ENCODE measurements around the gene EML5.

EML5 gene

DNA sequence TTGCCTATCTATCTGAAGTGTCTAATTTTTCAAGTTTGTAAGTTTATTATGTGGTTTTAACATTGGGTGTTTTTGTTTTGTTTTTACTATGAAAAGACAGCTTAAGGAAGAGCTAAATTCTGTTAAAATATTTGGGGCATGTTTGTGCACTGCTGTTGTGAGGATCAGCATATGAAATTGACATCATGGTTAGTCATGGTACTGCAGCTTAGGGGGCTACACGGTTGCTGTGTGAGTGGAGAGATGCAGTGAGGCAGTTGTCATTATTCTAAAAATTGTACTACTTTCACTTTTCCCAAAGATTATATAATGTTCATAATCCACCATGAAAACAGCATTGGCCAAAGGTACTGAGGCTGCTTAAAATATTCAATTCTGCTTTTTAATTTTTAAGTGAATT, 180.9 kb downstream of the EML5 start:
- no peak for TF ChIP-seq REST (IDR thresholded peaks at IDR 0.05; ENCODE audit: insufficient read depth in 1 of 2, low read depth in 2 of 2, low read length in 2 of 2)
- no peak for TF ChIP-seq POLR2AphosphoS5 (IDR thresholded peaks at IDR 0.05; ENCODE audit: low read depth, low read length)
- no peak for TF ChIP-seq SIN3A (IDR thresholded peaks at IDR 0.05; ENCODE audit: borderline replicate concordance, insufficient read depth, low read length)
- no peak for TF ChIP-seq FOXP2 (optimal IDR thresholded peaks at IDR 0.05; ENCODE audit: borderline replicate concordance, extremely low read depth, extremely low read length, insufficient read depth)
- no peak for TF ChIP-seq TAF1 (IDR thresholded peaks at IDR 0.05; ENCODE audit: borderline replicate concordance, insufficient read depth, low read length)

GRCh38 chr14:88607829-88608228, 184.9 kb downstream of the EML5 start:
- TF ChIP-seq REST (IDR thresholded peaks at IDR 0.05; ENCODE audit: insufficient read depth in 1 of 2, low read depth in 2 of 2, low read length in 2 of 2) (no peak), TAF1 (IDR thresholded peaks at IDR 0.05; ENCODE audit: borderline replicate concordance, insufficient read depth, low read length) (no peak), FOXP2 (optimal IDR thresholded peaks at IDR 0.05; ENCODE audit: borderline replicate concordance, extremely low read depth, extremely low read length, insufficient read depth) (no peak), SIN3A (IDR thresholded peaks at IDR 0.05; ENCODE audit: borderline replicate concordance, insufficient read depth, low read length) (no peak)

DNA sequence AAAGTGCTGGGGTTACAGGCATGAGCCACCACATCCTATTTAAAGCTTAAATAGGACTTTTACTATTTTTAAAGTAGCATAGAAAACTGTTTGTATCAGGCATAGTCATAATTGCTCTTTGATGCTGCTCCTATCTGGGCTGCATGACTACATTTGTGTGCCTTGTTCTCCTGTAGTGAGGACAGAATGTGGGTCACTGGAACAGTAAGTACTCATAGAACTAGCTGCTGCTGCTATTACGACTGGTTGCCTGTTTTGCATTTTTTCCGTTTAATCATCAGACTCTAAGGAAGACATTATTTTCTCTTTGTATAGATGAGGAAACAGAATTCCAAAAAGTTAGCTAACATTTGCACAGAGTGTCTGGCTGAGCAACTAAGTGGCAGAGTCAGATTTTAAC, 187.2 kb downstream of the EML5 start:
- TF ChIP-seq FOXP2 (optimal IDR thresholded peaks at IDR 0.05; ENCODE audit: borderline replicate concordance, extremely low read depth, extremely low read length, insufficient read depth): no peak
- no peak for TF ChIP-seq REST (IDR thresholded peaks at IDR 0.05; ENCODE audit: insufficient read depth in 1 of 2, low read depth in 2 of 2, low read length in 2 of 2)
- no peak for TF ChIP-seq SIN3A (IDR thresholded peaks at IDR 0.05; ENCODE audit: borderline replicate concordance, insufficient read depth, low read length)
- no peak for TF ChIP-seq POLR2AphosphoS5 (IDR thresholded peaks at IDR 0.05; ENCODE audit: low read depth, low read length)
- TF ChIP-seq TAF1 (IDR thresholded peaks at IDR 0.05; ENCODE audit: borderline replicate concordance, insufficient read depth, low read length): no peak

GRCh38 chr14:88604212-88604611, 188.5 kb downstream of the EML5 start:
- TF ChIP-seq SIN3A (IDR thresholded peaks at IDR 0.05; ENCODE audit: borderline replicate concordance, insufficient read depth, low read length) (no peak), TAF1 (IDR thresholded peaks at IDR 0.05; ENCODE audit: borderline replicate concordance, insufficient read depth, low read length) (no peak), POLR2AphosphoS5 (IDR thresholded peaks at IDR 0.05; ENCODE audit: low read depth, low read length) (no peak), FOXP2 (optimal IDR thresholded peaks at IDR 0.05; ENCODE audit: borderline replicate concordance, extremely low read depth, extremely low read length, insufficient read depth) (no peak), REST (IDR thresholded peaks at IDR 0.05; ENCODE audit: insufficient read depth in 1 of 2, low read depth in 2 of 2, low read length in 2 of 2) (no peak)
